HepG2 (cell line): ENCODE data around the gene TAS1R3. TPM values are rescaled to one million over a fixed set of nuclear protein-coding genes. Genes with fewer than 3 reads are reported as not detected.

Source experiments
- ADNP ChIP-seq: sonication (generic); formaldehyde crosslinking; IDR thresholded peaks from 2 replicates; pipeline ENCODE4 v1.4.0; 2020; ENCODE audit warnings: missing genetic modification reagents
- DPF2 ChIP-seq: sonication (generic); formaldehyde crosslinking; IDR thresholded peaks from 2 replicates; pipeline ENCODE4 v1.4.0; 2020; ENCODE audit warnings: mild to moderate bottlenecking, low read depth, missing genetic modification reagents, borderline replicate concordance
- FOXA3 ChIP-seq: IDR thresholded peaks from 2 replicates; pipeline ENCODE4 v1.6.1; 2016; ENCODE audit warnings: missing genetic modification reagents, missing compliant biosample characterization
- MEIS1 ChIP-seq: sonication (generic); formaldehyde crosslinking; IDR thresholded peaks from 2 replicates; pipeline ENCODE4 v1.9.0; 2021; ENCODE audit warnings: mild to moderate bottlenecking, missing genetic modification reagents, moderate library complexity, borderline replicate concordance
- NR1H2 ChIP-seq: sonication (generic); formaldehyde crosslinking; IDR thresholded peaks from 2 replicates; pipeline ENCODE4 v1.8.1; 2022; ENCODE audit warnings: low read depth, missing genetic modification reagents, borderline replicate concordance
- RNF2 ChIP-seq: fragments of 450-650 bp; conservative IDR thresholded peaks from 2 replicates; pipeline ENCODE4 v1.6.1; 2016; ENCODE audit warnings: low read depth
- RXRB ChIP-seq: IDR thresholded peaks from 2 replicates; pipeline ENCODE4 v1.6.1; 2016; ENCODE audit warnings: borderline replicate concordance, missing genetic modification reagents, missing compliant biosample characterization
- SIX4 ChIP-seq: sonication (generic); formaldehyde crosslinking; IDR thresholded peaks from 2 replicates; pipeline ENCODE4 v1.4.0; 2020; ENCODE audit warnings: missing genetic modification reagents
- SNAPC2 ChIP-seq: sonication (generic); formaldehyde crosslinking; IDR thresholded peaks from 2 replicates; pipeline ENCODE4 v1.8.1; 2022; ENCODE audit warnings: mild to moderate bottlenecking, missing genetic modification reagents
- STAT5B ChIP-seq: sonication (generic); formaldehyde crosslinking; IDR thresholded peaks from 2 replicates; pipeline ENCODE4 v1.4.0; 2020; ENCODE audit warnings: missing genetic modification reagents
- ZFP36 ChIP-seq: fragments of 150-350 bp; IDR thresholded peaks from 2 replicates; pipeline ENCODE4 v1.6.1; 2018; ENCODE audit warnings: borderline replicate concordance, low read length, low read depth; ENCODE audit not compliant: partially characterized antibody
- ZNF260 ChIP-seq: sonication (generic); formaldehyde crosslinking; IDR thresholded peaks from 2 replicates; pipeline ENCODE4 v1.4.0; 2020; ENCODE audit warnings: missing genetic modification reagents, low read depth, mild to moderate bottlenecking, borderline replicate concordance
- ZNF350 ChIP-seq: sonication (generic); formaldehyde crosslinking; IDR thresholded peaks from 2 replicates; pipeline ENCODE4 v1.4.0; 2020; ENCODE audit warnings: mild to moderate bottlenecking, low read depth, missing genetic modification reagents, borderline replicate concordance
- ZSCAN21 ChIP-seq: sonication (generic); formaldehyde crosslinking; IDR thresholded peaks from 2 replicates; pipeline ENCODE4 v1.8.0; 2022; ENCODE audit warnings: mild to moderate bottlenecking, missing genetic modification reagents, moderate library complexity, borderline replicate concordance
- polyA plus RNA-seq, 8 experiments: library from polyadenylated mRNA; depleted of rRNA in 3 of 8; stranded (reverse) in 7 of 8; unstranded in 1 of 8; fragments of >200 nt; fragmentation: Illumina TruSeq in 4 of 8; extraction: Trizol in 4 of 8; gene quantifications; 2 replicates each; pipeline versions ENCODE4 v1.2.1 to v1.2.3, GENCODE V29; 2011 to 2016; ENCODE audit warnings: low read depth in 4 of 8, missing spikeins in 1 of 8, mixed read lengths in 1 of 8; ENCODE audit not compliant: insufficient read depth in 1 of 8
- total RNA-seq, 5 experiments: library from RNA; depleted of rRNA; stranded (reverse); fragments of >200 nt; fragmentation: Illumina TruSeq; extraction: Trizol; gene quantifications; 2 replicates each; pipeline ENCODE4 v1.2.3, GENCODE V29; 2016; ENCODE audit warnings: low read depth in 1 of 5
- TF ChIP-seq, protein P1 (sequence below), 2 experiments: sonication (generic) in 1 of 2; formaldehyde crosslinking in 1 of 2; IDR thresholded peaks; 2 replicates each; pipeline versions ENCODE4 v1.4.0 to v1.6.1; 2018 to 2020; ENCODE audit warnings: missing genetic modification reagents in 2 of 2, borderline replicate concordance in 1 of 2, low read depth in 1 of 2, mild to moderate bottlenecking in 1 of 2, missing biosample characterization in 1 of 2
- TF ChIP-seq, protein P2 (sequence below): sonication (generic); formaldehyde crosslinking; IDR thresholded peaks from 2 replicates; pipeline ENCODE4 v1.4.0; 2020; ENCODE audit warnings: missing genetic modification reagents
- TF ChIP-seq, protein P3 (sequence below): sonication (generic); formaldehyde crosslinking; conservative IDR thresholded peaks from 2 replicates; pipeline ENCODE4 v1.8.1; 2023; ENCODE audit warnings: missing genetic modification reagents
- TF ChIP-seq, protein P4 (sequence below): sonication (generic); formaldehyde crosslinking; IDR thresholded peaks from 2 replicates; pipeline ENCODE4 v1.5.0; 2020; ENCODE audit warnings: mild to moderate bottlenecking, missing genetic modification reagents
- TF ChIP-seq, protein P5 (sequence below): sonication (generic); formaldehyde crosslinking; IDR thresholded peaks from 2 replicates; pipeline ENCODE4 v1.8.0; 2022; ENCODE audit warnings: missing genetic modification reagents, mild to moderate bottlenecking, inconsistent platforms, borderline replicate concordance

TAS1R3 gene
- total and polyA plus RNA-seq, 2 of the 13 experiments (the other 11 are each of a cell fraction or from before 2014, with no cell fraction given) = 0.13 to 0.15 TPM

DNA sequence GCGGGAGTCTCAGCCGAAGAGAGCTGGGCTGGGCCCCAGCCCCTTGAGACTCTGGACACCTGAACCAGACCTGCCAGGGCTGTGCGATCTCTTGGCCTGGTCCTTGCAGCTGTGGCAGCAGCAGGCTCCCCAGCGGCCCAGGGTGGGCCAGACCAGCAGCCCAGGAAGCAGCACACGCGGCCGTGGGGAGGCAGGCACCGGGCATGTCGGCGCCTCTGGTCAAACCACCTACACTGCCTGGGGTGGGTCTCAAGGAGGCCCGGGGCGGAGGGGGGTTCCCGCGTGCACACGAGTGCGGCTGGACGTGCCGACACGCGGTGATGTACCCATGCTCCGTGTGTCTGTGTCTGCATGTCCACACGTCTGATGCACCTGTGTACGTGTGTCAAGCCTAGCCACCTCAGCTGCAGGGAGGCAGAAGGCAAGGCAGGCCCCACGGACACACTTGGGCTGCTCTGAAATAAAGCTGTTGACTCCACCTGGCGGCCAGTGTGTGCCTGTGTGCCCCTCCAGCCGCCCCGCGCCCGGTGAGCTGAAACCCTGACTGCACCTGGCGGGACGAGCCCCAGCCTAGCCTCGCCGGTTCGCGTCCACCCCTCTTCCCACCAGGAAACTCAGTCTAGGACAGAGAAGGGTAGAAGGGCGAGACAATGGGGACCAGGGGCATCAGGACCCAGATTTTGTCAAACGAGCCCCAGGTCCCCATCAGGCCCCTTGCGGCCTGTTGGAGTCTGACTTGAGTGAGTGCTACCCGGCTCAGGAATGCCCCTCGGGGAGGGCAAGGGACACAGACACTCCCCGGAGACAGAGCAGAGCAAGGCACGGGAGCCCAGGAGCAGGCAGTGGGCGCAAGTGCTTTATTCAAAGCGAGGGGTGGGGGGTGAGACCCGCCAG is 39.3 kb upstream of the TAS1R3 start (continued):
- TF ChIP-seq DPF2 (CRISPR knock-in tag) = no peak
- TF ChIP-seq ZFP36 = no peak
- TF ChIP-seq STAT5B (CRISPR knock-in tag) = no peak
- TF ChIP-seq, protein P1, sequence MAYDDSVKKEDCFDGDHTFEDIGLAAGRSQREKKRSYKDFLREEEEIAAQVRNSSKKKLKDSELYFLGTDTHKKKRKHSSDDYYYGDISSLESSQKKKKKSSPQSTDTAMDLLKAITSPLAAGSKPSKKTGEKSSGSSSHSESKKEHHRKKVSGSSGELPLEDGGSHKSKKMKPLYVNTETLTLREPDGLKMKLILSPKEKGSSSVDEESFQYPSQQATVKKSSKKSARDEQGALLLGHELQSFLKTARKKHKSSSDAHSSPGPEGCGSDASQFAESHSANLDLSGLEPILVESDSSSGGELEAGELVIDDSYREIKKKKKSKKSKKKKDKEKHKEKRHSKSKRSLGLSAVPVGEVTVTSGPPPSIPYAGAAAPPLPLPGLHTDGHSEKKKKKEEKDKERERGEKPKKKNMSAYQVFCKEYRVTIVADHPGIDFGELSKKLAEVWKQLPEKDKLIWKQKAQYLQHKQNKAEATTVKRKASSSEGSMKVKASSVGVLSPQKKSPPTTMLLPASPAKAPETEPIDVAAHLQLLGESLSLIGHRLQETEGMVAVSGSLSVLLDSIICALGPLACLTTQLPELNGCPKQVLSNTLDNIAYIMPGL (CRISPR knock-in tag; IDR thresholded peaks at IDR 0.05; ENCODE audit: borderline replicate concordance in 1 of 2, low read depth in 1 of 2) = peak in 1 of 2 experiments; percentile 83; a peak in 2 of 4 replicates
- no peak for TF ChIP-seq ZNF260
- TF ChIP-seq, protein P2, sequence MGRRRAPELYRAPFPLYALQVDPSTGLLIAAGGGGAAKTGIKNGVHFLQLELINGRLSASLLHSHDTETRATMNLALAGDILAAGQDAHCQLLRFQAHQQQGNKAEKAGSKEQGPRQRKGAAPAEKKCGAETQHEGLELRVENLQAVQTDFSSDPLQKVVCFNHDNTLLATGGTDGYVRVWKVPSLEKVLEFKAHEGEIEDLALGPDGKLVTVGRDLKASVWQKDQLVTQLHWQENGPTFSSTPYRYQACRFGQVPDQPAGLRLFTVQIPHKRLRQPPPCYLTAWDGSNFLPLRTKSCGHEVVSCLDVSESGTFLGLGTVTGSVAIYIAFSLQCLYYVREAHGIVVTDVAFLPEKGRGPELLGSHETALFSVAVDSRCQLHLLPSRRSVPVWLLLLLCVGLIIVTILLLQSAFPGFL (CRISPR knock-in tag) = no peak
- TF ChIP-seq, protein P3, sequence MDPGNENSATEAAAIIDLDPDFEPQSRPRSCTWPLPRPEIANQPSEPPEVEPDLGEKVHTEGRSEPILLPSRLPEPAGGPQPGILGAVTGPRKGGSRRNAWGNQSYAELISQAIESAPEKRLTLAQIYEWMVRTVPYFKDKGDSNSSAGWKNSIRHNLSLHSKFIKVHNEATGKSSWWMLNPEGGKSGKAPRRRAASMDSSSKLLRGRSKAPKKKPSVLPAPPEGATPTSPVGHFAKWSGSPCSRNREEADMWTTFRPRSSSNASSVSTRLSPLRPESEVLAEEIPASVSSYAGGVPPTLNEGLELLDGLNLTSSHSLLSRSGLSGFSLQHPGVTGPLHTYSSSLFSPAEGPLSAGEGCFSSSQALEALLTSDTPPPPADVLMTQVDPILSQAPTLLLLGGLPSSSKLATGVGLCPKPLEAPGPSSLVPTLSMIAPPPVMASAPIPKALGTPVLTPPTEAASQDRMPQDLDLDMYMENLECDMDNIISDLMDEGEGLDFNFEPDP (CRISPR knock-in tag) = no peak
- TF ChIP-seq, protein P4, sequence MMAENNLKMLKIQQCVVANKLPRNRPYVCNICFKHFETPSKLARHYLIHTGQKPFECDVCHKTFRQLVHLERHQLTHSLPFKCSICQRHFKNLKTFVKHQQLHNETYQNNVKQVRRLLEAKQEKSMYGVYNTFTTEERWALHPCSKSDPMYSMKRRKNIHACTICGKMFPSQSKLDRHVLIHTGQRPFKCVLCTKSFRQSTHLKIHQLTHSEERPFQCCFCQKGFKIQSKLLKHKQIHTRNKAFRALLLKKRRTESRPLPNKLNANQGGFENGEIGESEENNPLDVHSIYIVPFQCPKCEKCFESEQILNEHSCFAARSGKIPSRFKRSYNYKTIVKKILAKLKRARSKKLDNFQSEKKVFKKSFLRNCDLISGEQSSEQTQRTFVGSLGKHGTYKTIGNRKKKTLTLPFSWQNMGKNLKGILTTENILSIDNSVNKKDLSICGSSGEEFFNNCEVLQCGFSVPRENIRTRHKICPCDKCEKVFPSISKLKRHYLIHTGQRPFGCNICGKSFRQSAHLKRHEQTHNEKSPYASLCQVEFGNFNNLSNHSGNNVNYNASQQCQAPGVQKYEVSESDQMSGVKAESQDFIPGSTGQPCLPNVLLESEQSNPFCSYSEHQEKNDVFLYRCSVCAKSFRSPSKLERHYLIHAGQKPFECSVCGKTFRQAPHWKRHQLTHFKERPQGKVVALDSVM (CRISPR knock-in tag) = no peak
- TF ChIP-seq ZNF350 = peak; percentile 52
- TF ChIP-seq RXRB (CRISPR knock-in tag) = no peak
- TF ChIP-seq NR1H2 (CRISPR knock-in tag) = no peak
- TF ChIP-seq FOXA3 (CRISPR knock-in tag) = no peak
- no peak for TF ChIP-seq SNAPC2
- no peak for TF ChIP-seq SIX4
- no peak for TF ChIP-seq ADNP (CRISPR knock-in tag)
- TF ChIP-seq MEIS1 (CRISPR knock-in tag) = no peak; the same call in 1 of the 2 replicates
- no peak for TF ChIP-seq RNF2
- TF ChIP-seq, protein P5, sequence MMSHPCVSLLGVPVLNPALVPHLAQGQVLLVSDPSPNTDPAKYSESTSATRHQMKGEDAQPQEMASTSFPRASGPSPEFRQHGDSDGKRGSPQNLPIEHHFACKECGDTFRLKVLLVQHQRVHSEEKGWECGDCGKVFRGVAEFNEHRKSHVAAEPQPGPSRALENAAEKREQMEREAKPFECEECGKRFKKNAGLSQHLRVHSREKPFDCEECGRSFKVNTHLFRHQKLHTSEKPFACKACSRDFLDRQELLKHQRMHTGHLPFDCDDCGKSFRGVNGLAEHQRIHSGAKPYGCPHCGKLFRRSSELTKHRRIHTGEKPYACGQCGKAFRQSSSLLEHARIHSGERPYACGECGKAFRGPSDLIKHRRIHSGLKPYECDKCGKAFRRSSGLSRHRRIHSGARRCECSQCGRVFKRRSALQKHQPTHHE = no peak
- TF ChIP-seq ZSCAN21 (CRISPR knock-in tag) = no peak
